Caco-2 (cell line): ENCODE data around the gene ACAN. TPM values are rescaled to one million over a fixed set of nuclear protein-coding genes. Genes with fewer than 3 reads are reported as not detected.
A peak's percentile ranks its signal among the peaks of the same experiment; 100 is the strongest.

Experiments
- BruUV-seq: library from RNA; stranded (reverse); fragments of 400-500 nt; replicated peaks from 2 replicates; lab custom pipeline; 2021; lab: Mats Ljungman, UMichigan
- CTCF ChIA-PET: fragments of 300-600 bp; sonication (Branson Sonifier 250); formaldehyde crosslinking; loops from one replicate; lab custom pipeline; 2022; ENCODE audit warnings: antibody characterized with exemption; lab: Charles Lee
- POLR2A ChIA-PET: fragments of 300-600 bp; sonication (Branson Sonifier 250); formaldehyde crosslinking; loops from one replicate; lab custom pipeline; 2022; ENCODE audit warnings: antibody characterized with exemption; lab: Charles Lee
- DNase-seq, 2 experiments: peaks; one replicate each; pipeline versions ENCODE4 v3.0.0 to v3.0.0-alpha.2; 2020 to 2022
- H3K27me3 ChIP-seq: replicated peaks from 2 replicates; pipeline ENCODE4 v1.6.0; 2011; ENCODE audit warnings: low read length; ENCODE audit not compliant: control insufficient read depth, insufficient read depth
- H3K36me3 ChIP-seq: 2 replicates; pipeline ENCODE4 v1.5.1; 2011; ENCODE audit warnings: low read length; ENCODE audit not compliant: control insufficient read depth, insufficient read depth
- H3K4me1 ChIP-seq: fragments of 250-450 bp; sonication (Bioruptor Pico); 2 replicates; pipeline ENCODE4 v1.5.1; 2020; ENCODE audit warnings: mild to moderate bottlenecking
- H3K4me3 ChIP-seq: 2 replicates; pipeline ENCODE4 v1.5.1; 2011; ENCODE audit warnings: low read depth, mild to moderate bottlenecking, control low read depth, low read length
- H3K9me3 ChIP-seq: fragments of 250-450 bp; sonication (Bioruptor Pico); 2 replicates; pipeline ENCODE4 v1.5.1; 2020; ENCODE audit warnings: mild to moderate bottlenecking, moderate library complexity
- H3K27ac Mint-ChIP-seq: one replicate; pipeline ENCODE4 v1.8.0; 2022; ENCODE audit warnings: mixed read lengths; ENCODE audit not compliant: unreplicated experiment
- H3K27me3 Mint-ChIP-seq: one replicate; pipeline ENCODE4 v1.8.0; 2022; ENCODE audit warnings: mixed read lengths; ENCODE audit not compliant: insufficient read depth, unreplicated experiment
- H3K36me3 Mint-ChIP-seq: one replicate; pipeline ENCODE4 v1.8.0; 2022; ENCODE audit warnings: mild to moderate bottlenecking, mixed read lengths; ENCODE audit not compliant: insufficient read depth, unreplicated experiment
- H3K4me1 Mint-ChIP-seq: one replicate; pipeline ENCODE4 v1.8.0; 2022; ENCODE audit warnings: low read depth, mixed read lengths; ENCODE audit not compliant: unreplicated experiment
- H3K4me3 Mint-ChIP-seq: one replicate; pipeline ENCODE4 v1.8.0; 2022; ENCODE audit warnings: mild to moderate bottlenecking, moderate library complexity, mixed read lengths; ENCODE audit not compliant: unreplicated experiment
- H3K9me3 Mint-ChIP-seq: one replicate; pipeline ENCODE4 v1.8.0; 2022; ENCODE audit warnings: mixed read lengths; ENCODE audit not compliant: unreplicated experiment
- CTCF ChIP-seq, 2 experiments: fragments of 200-600 bp in 1 of 2; IDR thresholded peaks; 1 replicate in 1 of 2; 2 replicates in 1 of 2; pipeline versions ENCODE4 v1.5.1 to v1.8.0; 2011 to 2022; ENCODE audit warnings: antibody characterized with exemption in 1 of 2, control low read depth in 1 of 2, inconsistent platforms in 1 of 2, low read depth in 1 of 2, low read length in 1 of 2, mild to moderate bottlenecking in 1 of 2, moderate library complexity in 1 of 2; ENCODE audit not compliant: insufficient read depth in 1 of 2, severe bottlenecking in 1 of 2, unreplicated experiment in 1 of 2
- intact Hi-C: fragments of 100-400 bp; cut with micrococcal nuclease; formaldehyde crosslinking; loops from one replicate; pipeline ENCODE4 v1.10.0; 2022; ENCODE audit not compliant: unreplicated experiment
- total RNA-seq: library from RNA; stranded (reverse); gene quantifications from 2 replicates; pipeline ENCODE4 v1.2.3, GENCODE V29; 2022

ACAN gene
- total RNA-seq, 1 experiment from 2014 or later: not detected

GRCh38 chr15:88906551-88906950, 103.3 kb downstream of the ACAN start:
- DNase-seq: no peak
- no peak overlapping the region for H3K4me3 Mint-ChIP-seq
- POLR2A ChIA-PET: no interaction called here
- peaks cover 82% of the 10 kb centered on the region for H3K36me3 Mint-ChIP-seq
- peaks cover 30% of the 10 kb centered on the region for H3K4me1 ChIP-seq
- H3K27me3 Mint-ChIP-seq: no peaks in the 10 kb centered on the region
- no peak for TF ChIP-seq CTCF (IDR thresholded peaks at IDR 0.05; ENCODE audit: insufficient read depth in 1 of 2, low read depth in 1 of 2, low read length in 1 of 2, severe bottlenecking in 1 of 2, unreplicated experiment in 1 of 2)
- BruUV-seq: no TSS peak
- H3K4me3 ChIP-seq: no peak overlapping the region
- no peaks in the 10 kb centered on the region for H3K27me3 ChIP-seq
- CTCF ChIA-PET: interaction anchor here (3.2 kb wide), 1 partner anchor 96 kb away, joined by 48 read pairs; no protein-coding TSS in a partner anchor
- no peak overlapping the region for H3K27ac Mint-ChIP-seq
- no peaks in the 10 kb centered on the region for H3K9me3 ChIP-seq
- H3K4me1 Mint-ChIP-seq: peaks cover 30% of the 10 kb centered on the region
- peaks cover 12% of the 10 kb centered on the region for H3K36me3 ChIP-seq
- H3K9me3 Mint-ChIP-seq: no peaks in the 10 kb centered on the region
- intact Hi-C loops: no loop called here

- CTCF ChIA-PET: no interaction called here
- H3K27ac Mint-ChIP-seq: peak overlapping the region; percentile 29
- Histone ChIP-seq H3K27me3 (no peaks in the 10 kb centered on the region), H3K9me3 (no peaks in the 10 kb centered on the region), H3K4me3 (no peak overlapping the region), H3K4me1 (peaks cover 30% of the 10 kb centered on the region), H3K36me3 (peaks cover 11% of the 10 kb centered on the region)
- intact Hi-C loops: no loop called here
- no peak overlapping the region for H3K4me3 Mint-ChIP-seq
- H3K9me3 Mint-ChIP-seq: no peaks in the 10 kb centered on the region
- H3K36me3 Mint-ChIP-seq: peaks cover 83% of the 10 kb centered on the region
- H3K27me3 Mint-ChIP-seq: no peaks in the 10 kb centered on the region
- POLR2A ChIA-PET: no interaction called here
- DNase-seq: no peak
- no peak for TF ChIP-seq CTCF (IDR thresholded peaks at IDR 0.05; ENCODE audit: insufficient read depth in 1 of 2, low read depth in 1 of 2, low read length in 1 of 2, severe bottlenecking in 1 of 2, unreplicated experiment in 1 of 2)
- peaks cover 26% of the 10 kb centered on the region for H3K4me1 Mint-ChIP-seq
- BruUV-seq: no TSS peak
Measured at GRCh38 chr15:88907111-88907510, 103.9 kb downstream of the ACAN start.

GRCh38 chr15:88908123-88908522, 104.9 kb downstream of the ACAN start:
- Mint-ChIP-seq H3K36me3 (peaks cover 80% of the 10 kb centered on the region), H3K27me3 (no peaks in the 10 kb centered on the region), H3K27ac (no peak overlapping the region), H3K4me3 (no peak overlapping the region), H3K9me3 (no peaks in the 10 kb centered on the region), H3K4me1 (peaks cover 24% of the 10 kb centered on the region)
- no peaks in the 10 kb centered on the region for H3K9me3 ChIP-seq
- BruUV-seq: no TSS peak
- no peaks in the 10 kb centered on the region for H3K27me3 ChIP-seq
- no peak for DNase-seq
- H3K4me3 ChIP-seq: no peak overlapping the region
- ChIA-PET CTCF (no interaction called here), POLR2A (no interaction called here)
- peaks cover 30% of the 10 kb centered on the region for H3K4me1 ChIP-seq
- intact Hi-C loops: no loop called here
- H3K36me3 ChIP-seq: peaks cover 11% of the 10 kb centered on the region
- no peak for TF ChIP-seq CTCF (IDR thresholded peaks at IDR 0.05; ENCODE audit: insufficient read depth in 1 of 2, low read depth in 1 of 2, low read length in 1 of 2, severe bottlenecking in 1 of 2, unreplicated experiment in 1 of 2)
